ENCODE results near the gene SELENOM.

The SELENOM gene

DNA sequence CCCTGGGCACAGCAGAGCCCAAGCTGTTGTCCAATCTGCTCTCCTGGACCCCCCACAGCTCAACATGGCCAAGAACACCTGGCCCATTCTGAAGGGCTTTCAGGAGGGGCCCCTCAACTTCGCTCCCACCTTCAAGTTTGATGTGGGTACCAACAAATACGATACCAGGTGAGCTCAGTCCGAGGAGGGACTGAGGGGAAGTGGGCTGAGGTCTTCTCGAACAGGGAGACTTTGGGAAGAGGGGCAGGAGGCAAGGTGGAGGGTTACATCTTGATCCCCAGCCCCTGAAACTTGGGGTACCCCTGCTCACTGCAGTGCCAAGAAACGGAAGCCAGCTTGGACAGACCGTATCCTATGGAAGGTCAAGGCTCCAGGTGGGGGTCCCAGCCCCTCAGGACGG, 20.8 kb upstream of the SELENOM start:
- no peaks in the 10 kb centered on the region for H4K20me1 ChIP-seq (ENCODE audit: low read depth, low read length)
- H3K4me3 ChIP-seq (ENCODE audit: insufficient read depth, low read length, poor library complexity, severe bottlenecking), result no peak overlapping the region
- H3K36me3 ChIP-seq (ENCODE audit: low read length), result no peaks in the 10 kb centered on the region
- no peak overlapping the region for H3K4me2 ChIP-seq (ENCODE audit: low read depth, low read length, poor library complexity, severe bottlenecking)
- no peaks in the 10 kb centered on the region for H3K9me2 ChIP-seq (replicated peaks; ENCODE audit: insufficient read depth, low read length)
- no peaks in the 10 kb centered on the region for H3K79me2 ChIP-seq (ENCODE audit: insufficient read depth, low read length)
- H2AFZ ChIP-seq (ENCODE audit: low read depth, low read length, severe bottlenecking), result no peak overlapping the region
- no peaks in the 10 kb centered on the region for H3K27me3 ChIP-seq (ENCODE audit: low read length)
- H3K9ac ChIP-seq (ENCODE audit: low read length), result no peak overlapping the region
- no peak overlapping the region for H3K27ac ChIP-seq (ENCODE audit: low read depth, low read length)
- TF ChIP-seq, protein P1, sequence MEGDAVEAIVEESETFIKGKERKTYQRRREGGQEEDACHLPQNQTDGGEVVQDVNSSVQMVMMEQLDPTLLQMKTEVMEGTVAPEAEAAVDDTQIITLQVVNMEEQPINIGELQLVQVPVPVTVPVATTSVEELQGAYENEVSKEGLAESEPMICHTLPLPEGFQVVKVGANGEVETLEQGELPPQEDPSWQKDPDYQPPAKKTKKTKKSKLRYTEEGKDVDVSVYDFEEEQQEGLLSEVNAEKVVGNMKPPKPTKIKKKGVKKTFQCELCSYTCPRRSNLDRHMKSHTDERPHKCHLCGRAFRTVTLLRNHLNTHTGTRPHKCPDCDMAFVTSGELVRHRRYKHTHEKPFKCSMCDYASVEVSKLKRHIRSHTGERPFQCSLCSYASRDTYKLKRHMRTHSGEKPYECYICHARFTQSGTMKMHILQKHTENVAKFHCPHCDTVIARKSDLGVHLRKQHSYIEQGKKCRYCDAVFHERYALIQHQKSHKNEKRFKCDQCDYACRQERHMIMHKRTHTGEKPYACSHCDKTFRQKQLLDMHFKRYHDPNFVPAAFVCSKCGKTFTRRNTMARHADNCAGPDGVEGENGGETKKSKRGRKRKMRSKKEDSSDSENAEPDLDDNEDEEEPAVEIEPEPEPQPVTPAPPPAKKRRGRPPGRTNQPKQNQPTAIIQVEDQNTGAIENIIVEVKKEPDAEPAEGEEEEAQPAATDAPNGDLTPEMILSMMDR (IDR thresholded peaks at IDR 0.05; ENCODE audit: insufficient read depth, low read length, poor library complexity, severe bottlenecking), result no peak
- no peak for TF ChIP-seq EZH2phosphoT487 (conservative IDR thresholded peaks at IDR 0.05; ENCODE audit: low read length)
- no peaks in the 10 kb centered on the region for H3K9me3 ChIP-seq (ENCODE audit: insufficient read depth, low read length)
- H3F3A ChIP-seq (ENCODE audit: insufficient read depth), result no peaks in the 10 kb centered on the region

DNA sequence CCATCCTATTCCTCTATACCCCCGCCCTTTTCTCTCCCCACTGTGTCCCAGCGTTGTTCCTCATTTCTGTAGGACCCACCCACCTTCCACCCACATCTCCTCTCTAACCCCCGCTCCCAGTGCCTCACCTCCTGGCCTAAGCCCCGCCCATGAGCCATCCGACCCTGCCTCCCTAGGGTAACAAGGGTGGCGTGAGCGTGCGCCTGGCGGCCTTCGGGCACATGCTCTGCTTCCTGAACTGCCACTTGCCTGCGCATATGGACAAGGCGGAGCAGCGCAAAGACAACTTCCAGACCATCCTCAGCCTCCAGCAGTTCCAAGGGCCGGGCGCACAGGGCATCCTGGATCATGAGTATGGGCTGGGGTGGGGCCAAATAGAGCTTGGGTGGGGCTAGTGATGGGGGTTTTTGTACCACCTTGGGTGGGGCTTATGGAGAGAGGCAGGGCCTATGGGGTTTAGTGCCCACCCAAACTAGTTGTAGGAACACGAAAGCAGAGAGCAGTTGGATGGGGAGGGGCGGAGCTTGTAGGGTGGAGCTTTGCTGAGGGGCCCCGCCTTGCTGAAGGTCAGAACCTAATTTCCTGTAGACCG, 19.9 kb upstream of the SELENOM start:
- Histone ChIP-seq H3K27me3 (ENCODE audit: low read length) (no peaks in the 10 kb centered on the region), H3K9me2 (replicated peaks; ENCODE audit: insufficient read depth, low read length) (no peaks in the 10 kb centered on the region), H3K79me2 (ENCODE audit: insufficient read depth, low read length) (no peaks in the 10 kb centered on the region), H4K20me1 (ENCODE audit: low read depth, low read length) (no peaks in the 10 kb centered on the region), H3F3A (ENCODE audit: insufficient read depth) (no peaks in the 10 kb centered on the region), H3K4me3 (ENCODE audit: insufficient read depth, low read length, poor library complexity, severe bottlenecking) (no peak overlapping the region), H3K36me3 (ENCODE audit: low read length) (no peaks in the 10 kb centered on the region), H3K9me3 (ENCODE audit: insufficient read depth, low read length) (no peaks in the 10 kb centered on the region), H3K4me2 (ENCODE audit: low read depth, low read length, poor library complexity, severe bottlenecking) (no peak overlapping the region), H3K27ac (ENCODE audit: low read depth, low read length) (no peak overlapping the region), H3K9ac (ENCODE audit: low read length) (no peak overlapping the region), H2AFZ (ENCODE audit: low read depth, low read length, severe bottlenecking) (no peak overlapping the region)
- no peak for TF ChIP-seq EZH2phosphoT487 (conservative IDR thresholded peaks at IDR 0.05; ENCODE audit: low read length)
- TF ChIP-seq, protein P1 (IDR thresholded peaks at IDR 0.05; ENCODE audit: insufficient read depth, low read length, poor library complexity, severe bottlenecking), result no peak

DNA sequence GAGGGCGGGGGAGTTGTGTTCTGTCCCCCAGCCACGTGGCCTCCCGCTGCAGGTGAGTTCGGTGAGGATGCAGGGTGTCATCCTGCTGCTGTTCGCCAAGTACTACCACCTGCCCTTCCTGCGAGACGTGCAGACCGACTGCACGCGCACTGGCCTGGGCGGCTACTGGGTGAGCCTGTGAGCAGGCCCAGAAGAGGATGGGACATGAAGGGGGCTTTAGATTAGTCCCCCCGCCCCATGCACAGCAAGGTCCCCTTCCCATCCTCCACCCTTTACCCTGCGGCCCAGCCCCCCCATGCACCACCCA, 19.5 kb upstream of the SELENOM start:
- Histone ChIP-seq H3K9me3 (ENCODE audit: insufficient read depth, low read length) (no peaks in the 10 kb centered on the region), H3F3A (ENCODE audit: insufficient read depth) (no peaks in the 10 kb centered on the region), H3K9ac (ENCODE audit: low read length) (no peak overlapping the region), H3K27ac (ENCODE audit: low read depth, low read length) (no peak overlapping the region), H3K9me2 (replicated peaks; ENCODE audit: insufficient read depth, low read length) (no peaks in the 10 kb centered on the region), H3K36me3 (ENCODE audit: low read length) (no peaks in the 10 kb centered on the region), H3K27me3 (ENCODE audit: low read length) (no peaks in the 10 kb centered on the region), H3K4me3 (ENCODE audit: insufficient read depth, low read length, poor library complexity, severe bottlenecking) (no peak overlapping the region), H3K4me2 (ENCODE audit: low read depth, low read length, poor library complexity, severe bottlenecking) (no peak overlapping the region), H3K79me2 (ENCODE audit: insufficient read depth, low read length) (no peaks in the 10 kb centered on the region), H4K20me1 (ENCODE audit: low read depth, low read length) (no peaks in the 10 kb centered on the region), H2AFZ (ENCODE audit: low read depth, low read length, severe bottlenecking) (no peak overlapping the region)
- TF ChIP-seq EZH2phosphoT487 (conservative IDR thresholded peaks at IDR 0.05; ENCODE audit: low read length), result no peak
- TF ChIP-seq, protein P1 (IDR thresholded peaks at IDR 0.05; ENCODE audit: insufficient read depth, low read length, poor library complexity, severe bottlenecking), result no peak
